Mesenchymal stem cell (in vitro differentiated cells and primary cell): Measurements from ENCODE around the gene IL18BP.
A peak's percentile ranks its signal among the peaks of the same experiment; 100 is the strongest.

Source experiments
- DNase-seq: peaks from one replicate; pipeline ENCODE4 v3.0.0-alpha.2; 2013
- H2AFZ ChIP-seq: one replicate; pipeline ENCODE4 v1.6.1; 2013; ENCODE audit warnings: low read depth, mild to moderate bottlenecking, control low read depth, inconsistent platforms, low read length, moderate library complexity
- H2AK5ac ChIP-seq: 2 replicates; pipeline ENCODE4 v1.6.1; 2013; ENCODE audit warnings: low read length, moderate library complexity, mild to moderate bottlenecking, inconsistent platforms; ENCODE audit not compliant: severe bottlenecking
- H2BK120ac ChIP-seq: one replicate; pipeline ENCODE4 v1.6.1; 2013; ENCODE audit warnings: low read depth, mild to moderate bottlenecking, inconsistent platforms, low read length, moderate library complexity
- H2BK12ac ChIP-seq, 2 experiments: one replicate each; pipeline ENCODE4 v1.6.1; 2013; ENCODE audit warnings: inconsistent platforms in 2 of 2, low read length in 2 of 2, mild to moderate bottlenecking in 2 of 2, moderate library complexity in 2 of 2, control low read depth in 1 of 2
- H2BK15ac ChIP-seq: one replicate; pipeline ENCODE4 v1.6.1; 2013; ENCODE audit warnings: mild to moderate bottlenecking, low read depth, inconsistent platforms; ENCODE audit not compliant: poor library complexity, severe bottlenecking
- H2BK5ac ChIP-seq: 2 replicates; pipeline ENCODE4 v1.6.1; 2013; ENCODE audit warnings: low read depth, mild to moderate bottlenecking, low read length, control low read depth, inconsistent platforms; ENCODE audit not compliant: poor library complexity, severe bottlenecking
- H3K14ac ChIP-seq, 2 experiments: one replicate each; pipeline ENCODE4 v1.6.1; 2013; ENCODE audit warnings: inconsistent platforms in 2 of 2, low read length in 2 of 2, control low read depth in 1 of 2, mild to moderate bottlenecking in 1 of 2, moderate library complexity in 1 of 2
- H3K18ac ChIP-seq, 2 experiments: one replicate each; pipeline ENCODE4 v1.6.1; 2013; ENCODE audit warnings: inconsistent platforms in 2 of 2, low read length in 2 of 2, control low read depth in 1 of 2, low read depth in 1 of 2, mild to moderate bottlenecking in 1 of 2
- H3K23ac ChIP-seq, 2 experiments: one replicate each; pipeline ENCODE4 v1.6.1; 2013; ENCODE audit warnings: inconsistent platforms in 2 of 2, low read length in 2 of 2, mild to moderate bottlenecking in 2 of 2, moderate library complexity in 2 of 2, control low read depth in 1 of 2
- H3K27ac ChIP-seq: 2 replicates; pipeline ENCODE4 v1.5.1; 2013; ENCODE audit warnings: mild to moderate bottlenecking, moderate library complexity, low read length, control low read depth, inconsistent platforms; ENCODE audit not compliant: poor library complexity, severe bottlenecking
- H3K27me3 ChIP-seq, 2 experiments: 2 replicates each; pipeline versions ENCODE4 v1.6.1 to v1.7.0; 2013; ENCODE audit warnings: low read length in 2 of 2, mild to moderate bottlenecking in 2 of 2, moderate library complexity in 2 of 2, control low read depth in 1 of 2, inconsistent platforms in 1 of 2; ENCODE audit not compliant: control insufficient read depth in 1 of 2, insufficient read depth in 1 of 2
- H3K36me3 ChIP-seq, 2 experiments: 2 replicates each; pipeline versions ENCODE4 v1.6.1 to v1.7.0; 2013; ENCODE audit warnings: low read length in 2 of 2, control low read depth in 1 of 2, inconsistent platforms in 1 of 2, low read depth in 1 of 2, mild to moderate bottlenecking in 1 of 2; ENCODE audit not compliant: insufficient read depth in 2 of 2, control insufficient read depth in 1 of 2
- H3K4ac ChIP-seq, 2 experiments: one replicate each; pipeline ENCODE4 v1.6.1; 2013; ENCODE audit warnings: inconsistent platforms in 2 of 2, low read length in 2 of 2, mild to moderate bottlenecking in 2 of 2, moderate library complexity in 2 of 2, control low read depth in 1 of 2, low read depth in 1 of 2
- H3K4me1 ChIP-seq: 2 replicates; pipeline ENCODE4 v1.6.1; 2013; ENCODE audit warnings: low read depth, low read length, control low read depth; ENCODE audit not compliant: control insufficient read depth, insufficient read depth
- H3K4me2 ChIP-seq: 2 replicates; pipeline ENCODE4 v1.6.1; 2013; ENCODE audit warnings: low read length, mild to moderate bottlenecking, inconsistent platforms; ENCODE audit not compliant: poor library complexity, severe bottlenecking
- H3K4me3 ChIP-seq, 2 experiments: 2 replicates each; pipeline versions ENCODE4 v1.5.1 to v1.7.0; 2013; ENCODE audit warnings: low read length in 2 of 2, mild to moderate bottlenecking in 2 of 2, control low read depth in 1 of 2, low read depth in 1 of 2; ENCODE audit not compliant: insufficient read depth in 1 of 2
- H3K79me1 ChIP-seq: replicated peaks from 2 replicates; pipeline ENCODE4 v1.6.1; 2013; ENCODE audit warnings: mild to moderate bottlenecking, control low read depth, low read length, inconsistent platforms; ENCODE audit not compliant: poor library complexity, severe bottlenecking
- H3K9ac ChIP-seq: 2 replicates; pipeline ENCODE4 v1.7.0; 2013; ENCODE audit warnings: mild to moderate bottlenecking, low read length, moderate library complexity
- H3K9me3 ChIP-seq: 2 replicates; pipeline ENCODE4 v1.7.0; 2013; ENCODE audit warnings: mild to moderate bottlenecking, low read length; ENCODE audit not compliant: control insufficient read depth
- H4K8ac ChIP-seq: one replicate; pipeline ENCODE4 v1.6.1; 2013; ENCODE audit warnings: inconsistent platforms, mild to moderate bottlenecking, low read length, moderate library complexity
- H4K91ac ChIP-seq: one replicate; pipeline ENCODE4 v1.6.1; 2013; ENCODE audit warnings: mild to moderate bottlenecking, low read length, inconsistent platforms
- WGBS: methylation state at CpG from one replicate; pipeline ENCODE4 v1.1.7; 2013; ENCODE audit warnings: mixed read lengths; 5-methylcytosine and 5-hydroxymethylcytosine counted together

IL18BP gene

GRCh38 chr11:71998061-71998460 lies 648 bp upstream of the IL18BP start:
- no peak for DNase-seq
- H3K4me2 ChIP-seq: no peak overlapping the region
- H3K27me3 ChIP-seq: no peaks in the 10 kb centered on the region
- H3K9ac ChIP-seq: no peak overlapping the region
- H3K4me3 ChIP-seq: no peak overlapping the region
- no peak overlapping the region for H3K4ac ChIP-seq
- peaks cover 27% of the 10 kb centered on the region for H3K4me1 ChIP-seq
- WGBS: 100% methylated on average over 1 of the region's 2 CpGs
- H4K91ac ChIP-seq: no peak overlapping the region
- H3K23ac ChIP-seq: no peak overlapping the region
- peaks cover 37% of the 10 kb centered on the region for H3K79me1 ChIP-seq
- no peak overlapping the region for H2AK5ac ChIP-seq
- no peak overlapping the region for H3K27ac ChIP-seq
- H2BK12ac ChIP-seq: no peak overlapping the region
- peaks cover 31 to 71% of the 10 kb centered on the region in 2 experiments for H3K36me3 ChIP-seq
- no peak overlapping the region for H2AFZ ChIP-seq
- H4K8ac ChIP-seq: no peak overlapping the region
- no peak overlapping the region for H3K14ac ChIP-seq
- H3K18ac ChIP-seq: no peak overlapping the region
- H2BK5ac ChIP-seq: no peak overlapping the region
- no peak overlapping the region for H2BK15ac ChIP-seq
- H2BK120ac ChIP-seq: no peak overlapping the region
- H3K9me3 ChIP-seq: no peaks in the 10 kb centered on the region

DNA sequence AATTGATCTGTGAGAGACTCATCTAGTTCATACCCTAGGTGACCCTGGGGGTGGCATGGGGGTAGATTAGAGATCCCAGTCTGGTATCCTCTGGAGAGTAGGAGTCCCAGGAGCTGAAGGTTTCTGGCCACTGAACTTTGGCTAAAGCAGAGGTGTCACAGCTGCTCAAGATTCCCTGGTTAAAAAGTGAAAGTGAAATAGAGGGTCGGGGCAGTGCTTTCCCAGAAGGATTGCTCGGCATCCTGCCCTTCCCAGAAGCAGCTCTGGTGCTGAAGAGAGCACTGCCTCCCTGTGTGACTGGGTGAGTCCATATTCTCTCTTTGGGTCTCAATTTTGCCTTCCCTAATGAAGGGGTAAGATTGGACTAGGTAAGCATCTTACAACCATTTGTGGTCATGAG lies 653 bp downstream of the IL18BP start:
- DNase-seq: peak; percentile 65
- Histone ChIP-seq H2AK5ac (no peak overlapping the region), H4K8ac (no peak overlapping the region), H3K23ac (no peak overlapping the region), H3K9ac (peak overlapping the region; percentile 7), H3K18ac (no peak overlapping the region), H2BK5ac (no peak overlapping the region), H3K4ac (no peak overlapping the region), H3K27ac (peak overlapping the region; percentile 21), H3K4me2 (no peak overlapping the region), H3K14ac (no peak overlapping the region), H3K79me1 (peaks cover 37% of the 10 kb centered on the region), H2AFZ (no peak overlapping the region), H2BK120ac (no peak overlapping the region), H3K9me3 (no peaks in the 10 kb centered on the region), H4K91ac (no peak overlapping the region), H3K36me3 (peaks cover 41 to 84% of the 10 kb centered on the region in 2 experiments), H3K4me3 (peak overlapping the region in 1 of 2 experiments; percentile 3), H2BK15ac (no peak overlapping the region), H3K27me3 (no peaks in the 10 kb centered on the region), H2BK12ac (no peak overlapping the region), H3K4me1 (peaks cover 27% of the 10 kb centered on the region)
- WGBS: 52% methylated on average over 2 of the region's 2 CpGs

- DNase-seq: no peak
- H3K27me3 ChIP-seq: no peaks in the 10 kb centered on the region
- peak overlapping the region; percentile 21 for H3K27ac ChIP-seq
- peaks cover 46 to 85% of the 10 kb centered on the region in 2 experiments for H3K36me3 ChIP-seq
- no peak overlapping the region for H3K23ac ChIP-seq
- no peak overlapping the region for H2AFZ ChIP-seq
- no peak overlapping the region for H3K4ac ChIP-seq
- no peak overlapping the region for H2BK120ac ChIP-seq
- H4K91ac ChIP-seq: no peak overlapping the region
- no peak overlapping the region for H3K18ac ChIP-seq
- no peak overlapping the region for H2BK5ac ChIP-seq
- peaks cover 35% of the 10 kb centered on the region for H3K79me1 ChIP-seq
- H2BK15ac ChIP-seq: no peak overlapping the region
- H3K9ac ChIP-seq: peak overlapping the region; percentile 7
- H3K4me2 ChIP-seq: no peak overlapping the region
- H2AK5ac ChIP-seq: no peak overlapping the region
- WGBS: 93% methylated on average over 8 of the region's 8 CpGs
- peak overlapping the region in 1 of 2 experiments; percentile 3 for H3K4me3 ChIP-seq
- H2BK12ac ChIP-seq: no peak overlapping the region
- H4K8ac ChIP-seq: no peak overlapping the region
- H3K14ac ChIP-seq: no peak overlapping the region
- H3K4me1 ChIP-seq: peaks cover 27% of the 10 kb centered on the region
- H3K9me3 ChIP-seq: no peaks in the 10 kb centered on the region
Measured at GRCh38 chr11:71999798-72000197, 1.1 kb downstream of the IL18BP start.

DNA sequence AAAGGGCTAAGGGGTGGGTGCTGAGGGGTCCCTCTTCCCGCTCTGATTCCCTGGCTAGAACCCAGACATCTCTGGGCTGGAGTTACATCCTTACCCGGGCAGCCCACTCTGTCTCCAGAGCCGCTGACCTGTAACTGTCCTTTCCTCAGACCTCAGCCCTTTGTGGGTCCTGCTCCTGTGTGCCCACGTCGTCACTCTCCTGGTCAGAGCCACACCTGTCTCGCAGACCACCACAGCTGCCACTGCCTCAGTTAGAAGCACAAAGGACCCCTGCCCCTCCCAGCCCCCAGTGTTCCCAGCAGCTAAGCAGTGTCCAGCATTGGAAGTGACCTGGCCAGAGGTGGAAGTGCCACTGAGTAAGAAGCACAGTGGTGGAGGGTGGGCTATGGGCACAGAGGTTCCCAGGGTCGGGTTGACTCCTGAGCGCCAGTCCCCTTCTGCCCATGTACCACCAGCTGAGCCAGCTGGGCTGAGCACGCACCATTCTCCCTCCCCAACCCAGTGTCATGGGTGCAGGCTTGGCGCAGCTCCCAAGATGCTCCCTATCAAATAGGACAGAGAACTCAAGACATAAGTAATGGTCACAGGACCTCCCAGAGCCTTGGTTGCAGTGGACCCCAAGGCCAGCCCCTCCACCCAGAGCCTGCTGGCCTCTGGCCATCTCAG lies 1.6 kb downstream of the IL18BP start:
- H3K14ac ChIP-seq: no peak overlapping the region
- H4K8ac ChIP-seq: no peak overlapping the region
- H3K4me1 ChIP-seq: peaks cover 32% of the 10 kb centered on the region
- WGBS: 95% methylated on average over 10 of the region's 10 CpGs
- H3K27ac ChIP-seq: no peak overlapping the region
- H3K27me3 ChIP-seq: no peaks in the 10 kb centered on the region
- H2BK15ac ChIP-seq: no peak overlapping the region
- H2BK120ac ChIP-seq: no peak overlapping the region
- H3K18ac ChIP-seq: no peak overlapping the region
- no peak for DNase-seq
- H4K91ac ChIP-seq: no peak overlapping the region
- no peak overlapping the region for H3K4me3 ChIP-seq
- no peak overlapping the region for H3K9ac ChIP-seq
- no peak overlapping the region for H3K23ac ChIP-seq
- peaks cover 35% of the 10 kb centered on the region for H3K79me1 ChIP-seq
- no peak overlapping the region for H3K4me2 ChIP-seq
- H2AFZ ChIP-seq: no peak overlapping the region
- H3K36me3 ChIP-seq: peaks cover 51 to 87% of the 10 kb centered on the region in 2 experiments
- H3K9me3 ChIP-seq: no peaks in the 10 kb centered on the region
- H2BK5ac ChIP-seq: no peak overlapping the region
- no peak overlapping the region for H2BK12ac ChIP-seq
- H3K4ac ChIP-seq: no peak overlapping the region
- H2AK5ac ChIP-seq: no peak overlapping the region
